HCT116 (cell line): ENCODE measurements around the gene CTR9. TPM values are rescaled to one million over a fixed set of nuclear protein-coding genes. Genes with fewer than 3 reads are reported as not detected.

Source experiments
- ATAC-seq: fragments of 200-7000 bp; cut with Tn5 transposase; 2 replicates; pipeline ENCODE4 v1.9.1; 2020; ENCODE audit warnings: mild to moderate bottlenecking, moderate library complexity
- BruUV-seq: library from RNA; stranded (reverse); fragments of 400-500 nt; replicated peaks from 2 replicates; lab custom pipeline; 2021; lab: Mats Ljungman, UMichigan
- CTCF ChIA-PET: fragments of 300-600 bp; sonication (Branson Sonifier 250); formaldehyde crosslinking; loops from one replicate; lab custom pipeline; 2021; ENCODE audit warnings: antibody characterized with exemption; lab: Charles Lee
- POLR2A ChIA-PET: fragments of 300-600, 350-600 bp; sonication (Branson Sonifier 250); formaldehyde crosslinking; loops from one replicate; lab custom pipeline; 2021; ENCODE audit warnings: antibody characterized with exemption; lab: Charles Lee
- RAD21 ChIA-PET, 2 experiments: fragments of 300-600 bp; sonication (Branson Sonifier 250); formaldehyde crosslinking; loops; one replicate each; lab custom pipeline; 2023; ENCODE audit warnings: low total read pairs in 2 of 2; ENCODE audit not compliant: uncharacterized antibody in 2 of 2, unreplicated experiment in 2 of 2, low non-redundant PET in 1 of 2; lab: Charles Lee
- DNase-seq: peaks from one replicate; pipeline ENCODE4 v3.0.0-alpha.2; 2010; ENCODE audit warnings: low read depth, low spot score
- H2AFZ ChIP-seq: fragments of 200-600 bp; shearing (Covaris generic), sonication (generic); 2 replicates; pipeline ENCODE4 v1.6.1; 2017; ENCODE audit warnings: low read depth, mixed run types, mixed read lengths, antibody characterized with exemption, low read length; ENCODE audit not compliant: poor library complexity, severe bottlenecking
- H3K27ac ChIP-seq: 2 replicates; pipeline ENCODE4 v1.5.1; 2012; ENCODE audit warnings: low read depth, low read length
- H3K27me3 ChIP-seq: fragments of 200-600 bp; sonication (generic); 2 replicates; pipeline ENCODE4 v1.6.1; 2016; ENCODE audit warnings: mixed run types, low read length, mixed read lengths; ENCODE audit not compliant: insufficient read depth
- H3K36me3 ChIP-seq, 2 experiments: fragments of 200-500 bp in 1 of 2; fragments of 200-600 bp in 1 of 2; sonication (Bioruptor generic) in 1 of 2; sonication (generic) in 1 of 2; 2 replicates each; pipeline versions ENCODE4 v1.5.1 to v1.6.1; 2014 to 2016; ENCODE audit warnings: low read length in 2 of 2, inconsistent platforms in 1 of 2, mixed read lengths in 1 of 2, mixed run types in 1 of 2; ENCODE audit not compliant: insufficient read depth in 2 of 2, control insufficient read depth in 1 of 2
- H3K4me1 ChIP-seq, 2 experiments: fragments of 200-600 bp in 1 of 2; sonication (generic) in 1 of 2; 2 replicates each; pipeline versions ENCODE4 v1.5.1 to v1.6.1; 2012 to 2017; ENCODE audit warnings: low read length in 2 of 2, inconsistent platforms in 1 of 2, mild to moderate bottlenecking in 1 of 2, mixed read lengths in 1 of 2, mixed run types in 1 of 2, moderate library complexity in 1 of 2; ENCODE audit not compliant: insufficient read depth in 2 of 2, control insufficient read depth in 1 of 2
- H3K4me2 ChIP-seq: fragments of 200-600 bp; sonication (generic); 2 replicates; pipeline ENCODE4 v1.6.1; 2017; ENCODE audit warnings: mixed run types, low read length, mixed read lengths
- H3K4me3 ChIP-seq, 2 experiments: fragments of 200-600 bp in 1 of 2; sonication (generic) in 1 of 2; replicated peaks in 1 of 2; 2 replicates each; pipeline ENCODE4 v1.5.1; 2011 to 2016; ENCODE audit warnings: low read length in 2 of 2, control low read depth in 1 of 2, low read depth in 1 of 2, mild to moderate bottlenecking in 1 of 2, mixed read lengths in 1 of 2, mixed run types in 1 of 2
- H3K79me2 ChIP-seq: fragments of 200-600 bp; sonication (generic); 2 replicates; pipeline ENCODE4 v1.6.1; 2017; ENCODE audit warnings: mild to moderate bottlenecking, mixed run types, low read length, moderate library complexity, mixed read lengths; ENCODE audit not compliant: insufficient read depth
- H3K9ac ChIP-seq: fragments of 200-600 bp; sonication (generic); 2 replicates; pipeline ENCODE4 v1.6.1; 2016; ENCODE audit warnings: low read length, mixed read lengths
- H3K9me2 ChIP-seq: fragments of 200-600 bp; sonication (generic), shearing (Covaris generic); 2 replicates; pipeline ENCODE4 v1.6.1; 2017; ENCODE audit warnings: mixed run types, mild to moderate bottlenecking, moderate library complexity; ENCODE audit not compliant: insufficient read depth
- H3K9me3 ChIP-seq, 2 experiments: fragments of 200-500 bp in 1 of 2; fragments of 200-600 bp in 1 of 2; sonication (Bioruptor generic) in 1 of 2; sonication (generic) in 1 of 2; 2 replicates each; pipeline ENCODE4 v1.6.1; 2014 to 2017; ENCODE audit warnings: low read length in 2 of 2, mixed read lengths in 2 of 2, inconsistent platforms in 1 of 2, low read depth in 1 of 2, mild to moderate bottlenecking in 1 of 2, mixed run types in 1 of 2, moderate library complexity in 1 of 2; ENCODE audit not compliant: control insufficient read depth in 1 of 2, insufficient read depth in 1 of 2
- H4K20me1 ChIP-seq: fragments of 200-600 bp; sonication (generic), shearing (Covaris generic); 2 replicates; pipeline ENCODE4 v1.6.1; 2017; ENCODE audit warnings: mixed run types, mild to moderate bottlenecking, moderate library complexity; ENCODE audit not compliant: insufficient read depth
- ATF3 ChIP-seq: IDR thresholded peaks from 2 replicates; pipeline ENCODE4 v1.6.1; 2012
- CBX3 ChIP-seq: IDR thresholded peaks from 2 replicates; pipeline ENCODE4 v1.6.1; 2012; ENCODE audit warnings: low read depth
- CTCF ChIP-seq, 3 experiments: fragments of 200-600 bp in 1 of 3; sonication (generic) in 1 of 3; IDR thresholded peaks in 2 of 3; conservative IDR thresholded peaks in 1 of 3; 2 replicates each; pipeline ENCODE4 v1.5.1; 2012 to 2017; ENCODE audit warnings: low read depth in 2 of 3, low read length in 2 of 3, antibody characterized with exemption in 1 of 3, borderline replicate concordance in 1 of 3, control low read depth in 1 of 3, mild to moderate bottlenecking in 1 of 3, mixed read lengths in 1 of 3, mixed run types in 1 of 3, moderate library complexity in 1 of 3; ENCODE audit not compliant: insufficient read depth in 1 of 3
- EGR1 ChIP-seq: IDR thresholded peaks from 2 replicates; pipeline ENCODE4 v1.6.1; 2012; ENCODE audit warnings: low read depth
- ELF1 ChIP-seq: IDR thresholded peaks from 2 replicates; pipeline ENCODE4 v1.6.1; 2012; ENCODE audit warnings: low read depth, borderline replicate concordance
- EZH2phosphoT487 ChIP-seq: fragments of 200-600 bp; IDR thresholded peaks from 2 replicates; pipeline ENCODE4 v1.6.1; 2018; ENCODE audit warnings: antibody characterized with exemption, borderline replicate concordance
- FOSL1 ChIP-seq: IDR thresholded peaks from 2 replicates; pipeline ENCODE4 v1.6.1; 2012; ENCODE audit warnings: low read depth
- JUND ChIP-seq: IDR thresholded peaks from 2 replicates; pipeline ENCODE4 v1.6.1; 2012
- POLR2A ChIP-seq: IDR thresholded peaks from 2 replicates; pipeline ENCODE4 v1.7.0; 2011; ENCODE audit warnings: borderline replicate concordance; ENCODE audit not compliant: insufficient read depth, insufficient read length; ENCODE audit errors: extremely low read depth
- POLR2AphosphoS5 ChIP-seq: IDR thresholded peaks from 2 replicates; pipeline ENCODE4 v1.6.1; 2011; ENCODE audit warnings: mild to moderate bottlenecking, low read depth, low read length, moderate library complexity
- RAD21 ChIP-seq: IDR thresholded peaks from 2 replicates; pipeline ENCODE4 v1.6.1; 2012; ENCODE audit warnings: low read depth, mild to moderate bottlenecking
- REST ChIP-seq: IDR thresholded peaks from 2 replicates; pipeline ENCODE4 v1.6.1; 2012; ENCODE audit warnings: low read depth
- SIN3A ChIP-seq: IDR thresholded peaks from 2 replicates; pipeline ENCODE4 v1.6.1; 2012; ENCODE audit warnings: low read depth
- SP1 ChIP-seq: IDR thresholded peaks from 2 replicates; pipeline ENCODE4 v1.6.1; 2012; ENCODE audit warnings: low read depth
- TCF7L2 ChIP-seq: IDR thresholded peaks from 2 replicates; pipeline ENCODE4 v1.7.0; 2011; ENCODE audit warnings: borderline replicate concordance, inconsistent platforms; ENCODE audit not compliant: insufficient read depth, insufficient read length; ENCODE audit errors: extremely low read depth
- YY1 ChIP-seq: IDR thresholded peaks from 2 replicates; pipeline ENCODE4 v1.6.1; 2011; ENCODE audit warnings: low read length, low read depth, moderate library complexity, mild to moderate bottlenecking; ENCODE audit not compliant: insufficient replicate concordance; ENCODE audit errors: extremely low read depth
- ZFX ChIP-seq: fragments of 450-650 bp; IDR thresholded peaks from 2 replicates; pipeline ENCODE4 v1.6.1; 2017
- ZNF274 ChIP-seq: fragments of 200-500 bp; sonication (Bioruptor generic); IDR thresholded peaks from 2 replicates; pipeline ENCODE4 v1.6.1; 2014; ENCODE audit warnings: mild to moderate bottlenecking, low read depth, low read length, inconsistent platforms
- intact Hi-C: fragments of 100-400 bp; cut with micrococcal nuclease; formaldehyde crosslinking; loops from 2 replicates; pipeline ENCODE4 v1.10.0; 2022
- total RNA-seq: library from RNA; stranded (reverse); gene quantifications from one replicate; pipeline ENCODE4 v1.2.1, GENCODE V29; 2021; ENCODE audit not compliant: unreplicated experiment
- TF ChIP-seq, protein P1 (sequence below): IDR thresholded peaks from 2 replicates; pipeline ENCODE4 v1.6.1; 2011; ENCODE audit warnings: mild to moderate bottlenecking, low read length, moderate library complexity; ENCODE audit not compliant: insufficient replicate concordance; ENCODE audit errors: extremely low read depth

The CTR9 gene
- total RNA-seq, 1 experiment from 2014 or later: 68.4 TPM

GRCh38 chr11:10779086-10779485, 28.0 kb downstream of the CTR9 start:
- no peaks in the 10 kb centered on the region for H3K4me1 ChIP-seq
- ATAC-seq (no peak), DNase-seq (no peak)
- no peak overlapping the region for H3K9ac ChIP-seq
- ChIA-PET RAD21 (no interaction called here), POLR2A (interaction anchor here (0.6 kb wide), 1 partner anchor 521 kb away, joined by 7 read pairs; no protein-coding TSS in a partner anchor), CTCF (no interaction called here)
- no peak overlapping the region for H3K4me3 ChIP-seq
- H3K9me2 ChIP-seq: no peaks in the 10 kb centered on the region
- intact Hi-C loops: no loop called here
- no peaks in the 10 kb centered on the region for H4K20me1 ChIP-seq
- H3K4me2 ChIP-seq: no peak overlapping the region
- no peak overlapping the region for H2AFZ ChIP-seq
- H3K79me2 ChIP-seq: no peaks in the 10 kb centered on the region
- no peaks in the 10 kb centered on the region for H3K27me3 ChIP-seq
- H3K27ac ChIP-seq: no peak overlapping the region
- TSS peak; percentile 83 for BruUV-seq
- TF ChIP-seq SIN3A: no peak
- no peak for TF ChIP-seq POLR2A
- no peak for TF ChIP-seq ZFX
- TF ChIP-seq FOSL1: no peak
- TF ChIP-seq ATF3: no peak
- no peak for TF ChIP-seq YY1
- no peak for TF ChIP-seq REST
- TF ChIP-seq JUND: no peak
- no peak for TF ChIP-seq TCF7L2
- no peak for TF ChIP-seq SP1
- no peak for TF ChIP-seq CBX3
- no peak for TF ChIP-seq ELF1
- no peak for TF ChIP-seq POLR2AphosphoS5
- no peak for TF ChIP-seq EZH2phosphoT487
- TF ChIP-seq, protein P1, sequence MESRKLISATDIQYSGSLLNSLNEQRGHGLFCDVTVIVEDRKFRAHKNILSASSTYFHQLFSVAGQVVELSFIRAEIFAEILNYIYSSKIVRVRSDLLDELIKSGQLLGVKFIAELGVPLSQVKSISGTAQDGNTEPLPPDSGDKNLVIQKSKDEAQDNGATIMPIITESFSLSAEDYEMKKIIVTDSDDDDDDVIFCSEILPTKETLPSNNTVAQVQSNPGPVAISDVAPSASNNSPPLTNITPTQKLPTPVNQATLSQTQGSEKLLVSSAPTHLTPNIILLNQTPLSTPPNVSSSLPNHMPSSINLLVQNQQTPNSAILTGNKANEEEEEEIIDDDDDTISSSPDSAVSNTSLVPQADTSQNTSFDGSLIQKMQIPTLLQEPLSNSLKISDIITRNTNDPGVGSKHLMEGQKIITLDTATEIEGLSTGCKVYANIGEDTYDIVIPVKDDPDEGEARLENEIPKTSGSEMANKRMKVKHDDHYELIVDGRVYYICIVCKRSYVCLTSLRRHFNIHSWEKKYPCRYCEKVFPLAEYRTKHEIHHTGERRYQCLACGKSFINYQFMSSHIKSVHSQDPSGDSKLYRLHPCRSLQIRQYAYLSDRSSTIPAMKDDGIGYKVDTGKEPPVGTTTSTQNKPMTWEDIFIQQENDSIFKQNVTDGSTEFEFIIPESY: no peak
- no peak for TF ChIP-seq CTCF (IDR thresholded peaks at IDR 0.05 in 2 of 3, conservative IDR thresholded peaks at IDR 0.05 in 1 of 3; ENCODE audit: borderline replicate concordance in 1 of 3, insufficient read depth in 1 of 3, low read depth in 2 of 3, low read length in 2 of 3)
- TF ChIP-seq RAD21: no peak
- TF ChIP-seq EGR1: no peak
- no peak for TF ChIP-seq ZNF274
- H3K36me3 ChIP-seq: peaks cover 48 to 49% of the 10 kb centered on the region in 2 experiments
- H3K9me3 ChIP-seq: no peaks in the 10 kb centered on the region
